Breast epithelium (tissue), 3 donors: ENCODE measurements around the gene WEE1.

Experiments
- POLR2A ChIP-seq: fragments of 450-650 bp; IDR thresholded peaks from one replicate; pipeline ENCODE4 v1.6.1; 2016; ENCODE audit warnings: antibody characterized with exemption, mild to moderate bottlenecking, moderate library complexity
- TF ChIP-seq, protein P1 (sequence below), 3 donors: fragments of 450-650 bp; IDR thresholded peaks; one replicate each; pipeline ENCODE4 v1.5.1; 2016 to 2017; ENCODE audit warnings: antibody characterized with exemption in 3 of 3, mild to moderate bottlenecking in 3 of 3, moderate library complexity in 3 of 3

DNA sequence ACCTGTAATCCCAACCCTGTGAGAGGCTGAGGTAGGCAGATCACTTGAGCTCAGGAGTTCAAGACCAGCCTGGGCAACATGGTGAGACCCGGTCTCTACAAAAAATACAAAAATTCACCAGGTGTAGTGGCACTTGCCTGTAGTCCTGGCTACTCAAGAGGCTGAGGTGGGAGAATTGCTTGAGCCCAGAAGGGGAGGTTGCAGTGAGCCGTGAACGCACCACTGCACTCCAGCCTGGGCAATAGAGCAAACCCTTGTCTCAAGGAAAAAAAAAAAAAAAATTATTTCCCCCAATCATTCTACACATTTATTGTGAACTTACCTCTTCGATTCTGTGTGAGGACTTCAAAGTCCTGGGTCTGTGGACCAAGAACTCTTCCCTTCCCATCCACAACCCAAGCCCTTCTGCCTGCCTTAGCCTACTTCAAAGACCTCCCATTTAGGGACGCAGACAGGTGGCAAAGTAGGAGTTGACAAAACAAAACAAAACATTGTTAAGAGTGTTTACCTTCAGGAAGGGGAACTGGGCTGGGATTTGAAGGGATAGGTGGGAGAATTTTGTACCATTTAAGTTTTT lies 3.8 kb upstream of the WEE1 start:
- no peak for TF ChIP-seq POLR2A
- TF ChIP-seq, protein P1, sequence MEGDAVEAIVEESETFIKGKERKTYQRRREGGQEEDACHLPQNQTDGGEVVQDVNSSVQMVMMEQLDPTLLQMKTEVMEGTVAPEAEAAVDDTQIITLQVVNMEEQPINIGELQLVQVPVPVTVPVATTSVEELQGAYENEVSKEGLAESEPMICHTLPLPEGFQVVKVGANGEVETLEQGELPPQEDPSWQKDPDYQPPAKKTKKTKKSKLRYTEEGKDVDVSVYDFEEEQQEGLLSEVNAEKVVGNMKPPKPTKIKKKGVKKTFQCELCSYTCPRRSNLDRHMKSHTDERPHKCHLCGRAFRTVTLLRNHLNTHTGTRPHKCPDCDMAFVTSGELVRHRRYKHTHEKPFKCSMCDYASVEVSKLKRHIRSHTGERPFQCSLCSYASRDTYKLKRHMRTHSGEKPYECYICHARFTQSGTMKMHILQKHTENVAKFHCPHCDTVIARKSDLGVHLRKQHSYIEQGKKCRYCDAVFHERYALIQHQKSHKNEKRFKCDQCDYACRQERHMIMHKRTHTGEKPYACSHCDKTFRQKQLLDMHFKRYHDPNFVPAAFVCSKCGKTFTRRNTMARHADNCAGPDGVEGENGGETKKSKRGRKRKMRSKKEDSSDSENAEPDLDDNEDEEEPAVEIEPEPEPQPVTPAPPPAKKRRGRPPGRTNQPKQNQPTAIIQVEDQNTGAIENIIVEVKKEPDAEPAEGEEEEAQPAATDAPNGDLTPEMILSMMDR (IDR thresholded peaks at IDR 0.05) = no peak
